HepG2 (cell line): ENCODE data around the gene HSPB2. TPM values are rescaled to one million over a fixed set of nuclear protein-coding genes. Genes with fewer than 3 reads are reported as not detected.

Experiments
- CBX1 ChIP-seq: IDR thresholded peaks from one replicate; pipeline ENCODE4 v1.6.1; 2016; ENCODE audit warnings: antibody characterized with exemption, low read depth
- GABPB1 ChIP-seq: IDR thresholded peaks from 2 replicates; pipeline ENCODE4 v1.6.1; 2016; ENCODE audit warnings: mild to moderate bottlenecking, missing genetic modification reagents, moderate library complexity, missing compliant biosample characterization
- GATAD1 ChIP-seq: IDR thresholded peaks from 2 replicates; pipeline ENCODE4 v1.6.1; 2016; ENCODE audit warnings: missing genetic modification reagents, missing compliant biosample characterization
- GTF2F1 ChIP-seq: fragments of 150-350 bp; IDR thresholded peaks from 2 replicates; pipeline ENCODE4 v1.6.1; 2014; ENCODE audit warnings: low read length
- HDAC1 ChIP-seq: sonication (generic); formaldehyde crosslinking; IDR thresholded peaks from 2 replicates; pipeline ENCODE4 v1.5.1; 2020; ENCODE audit warnings: mild to moderate bottlenecking, missing genetic modification reagents
- MAZ ChIP-seq, 2 experiments: sonication (generic) in 1 of 2; formaldehyde crosslinking in 1 of 2; IDR thresholded peaks; 2 replicates each; pipeline versions ENCODE4 v1.5.0 to v1.6.1; 2012 to 2020; ENCODE audit warnings: low read depth in 2 of 2, mild to moderate bottlenecking in 2 of 2, borderline replicate concordance in 1 of 2, improper control_type of control experiment in 1 of 2, low read length in 1 of 2, missing genetic modification reagents in 1 of 2, moderate library complexity in 1 of 2
- MNT ChIP-seq: fragments of 450-650 bp; IDR thresholded peaks from 2 replicates; pipeline ENCODE4 v1.6.1; 2016
- NRL ChIP-seq: sonication (generic); formaldehyde crosslinking; IDR thresholded peaks from 2 replicates; pipeline ENCODE4 v1.5.0; 2020; ENCODE audit warnings: missing genetic modification reagents, mild to moderate bottlenecking, moderate library complexity, borderline replicate concordance
- PITX1 ChIP-seq: sonication (generic); formaldehyde crosslinking; IDR thresholded peaks from 2 replicates; pipeline ENCODE4 v1.5.1; 2020; ENCODE audit warnings: mild to moderate bottlenecking, missing genetic modification reagents
- POLR2AphosphoS2 ChIP-seq: IDR thresholded peaks from 2 replicates; pipeline ENCODE4 v1.6.1; 2011; ENCODE audit warnings: low read depth, low read length, improper control_type of control experiment
- RFX1 ChIP-seq: fragments of 450-650 bp; IDR thresholded peaks from 2 replicates; pipeline ENCODE4 v1.6.1; 2017
- SALL1 ChIP-seq: sonication (generic); formaldehyde crosslinking; IDR thresholded peaks from 2 replicates; pipeline ENCODE4 v1.8.0; 2022; ENCODE audit warnings: mild to moderate bottlenecking, missing genetic modification reagents
- SETDB1 ChIP-seq: sonication (generic); formaldehyde crosslinking; IDR thresholded peaks from 2 replicates; pipeline ENCODE4 v1.5.1; 2020; ENCODE audit warnings: missing genetic modification reagents, mild to moderate bottlenecking, borderline replicate concordance
- SP5 ChIP-seq: IDR thresholded peaks from 2 replicates; pipeline ENCODE4 v1.6.1; 2016; ENCODE audit warnings: low read depth, borderline replicate concordance
- STAG1 ChIP-seq: sonication (generic); formaldehyde crosslinking; IDR thresholded peaks from 2 replicates; pipeline ENCODE4 v1.4.0; 2020; ENCODE audit warnings: missing genetic modification reagents
- ZFAT ChIP-seq: sonication (generic); formaldehyde crosslinking; conservative IDR thresholded peaks from 2 replicates; pipeline ENCODE4 v1.8.1; 2023; ENCODE audit warnings: missing genetic modification reagents, inconsistent platforms
- ZNF225 ChIP-seq: sonication (generic); formaldehyde crosslinking; IDR thresholded peaks from 2 replicates; pipeline ENCODE4 v1.4.0; 2020; ENCODE audit warnings: mild to moderate bottlenecking, missing genetic modification reagents
- ZNF264 ChIP-seq: sonication (generic); formaldehyde crosslinking; IDR thresholded peaks from 2 replicates; pipeline ENCODE4 v1.4.0; 2020; ENCODE audit warnings: missing genetic modification reagents
- ZNF460 ChIP-seq: sonication (generic); formaldehyde crosslinking; IDR thresholded peaks from 2 replicates; pipeline ENCODE4 v1.5.1; 2020; ENCODE audit warnings: missing genetic modification reagents, mild to moderate bottlenecking, borderline replicate concordance
- ZNF768 ChIP-seq: sonication (generic); formaldehyde crosslinking; IDR thresholded peaks from 2 replicates; pipeline ENCODE4 v1.4.0; 2020; ENCODE audit warnings: missing genetic modification reagents
- ZSCAN12 ChIP-seq: sonication (generic); formaldehyde crosslinking; IDR thresholded peaks from 2 replicates; pipeline ENCODE4 v1.9.0; 2021; ENCODE audit warnings: mild to moderate bottlenecking, missing genetic modification reagents
- polyA plus RNA-seq, 8 experiments: library from polyadenylated mRNA; depleted of rRNA in 3 of 8; stranded (reverse) in 7 of 8; unstranded in 1 of 8; fragments of >200 nt; fragmentation: Illumina TruSeq in 4 of 8; extraction: Trizol in 4 of 8; gene quantifications; 2 replicates each; pipeline versions ENCODE4 v1.2.1 to v1.2.3, GENCODE V29; 2011 to 2016; ENCODE audit warnings: low read depth in 4 of 8, missing spikeins in 1 of 8, mixed read lengths in 1 of 8; ENCODE audit not compliant: insufficient read depth in 1 of 8
- total RNA-seq, 5 experiments: library from RNA; depleted of rRNA; stranded (reverse); fragments of >200 nt; fragmentation: Illumina TruSeq; extraction: Trizol; gene quantifications; 2 replicates each; pipeline ENCODE4 v1.2.3, GENCODE V29; 2016; ENCODE audit warnings: low read depth in 1 of 5
- TF ChIP-seq, protein P1 (sequence below): IDR thresholded peaks from 2 replicates; pipeline ENCODE4 v1.6.1; 2018; ENCODE audit warnings: missing genetic modification reagents, mild to moderate bottlenecking, missing compliant biosample characterization
- TF ChIP-seq, protein P2 (sequence below): sonication (generic); formaldehyde crosslinking; IDR thresholded peaks from 2 replicates; pipeline ENCODE4 v1.8.0; 2022; ENCODE audit warnings: missing genetic modification reagents, low read depth, mild to moderate bottlenecking, borderline replicate concordance
- TF ChIP-seq, protein P3 (sequence below): sonication (generic); formaldehyde crosslinking; IDR thresholded peaks from 2 replicates; pipeline ENCODE4 v1.4.0; 2020; ENCODE audit warnings: missing genetic modification reagents
- TF ChIP-seq, protein P4 (sequence below): sonication (generic); formaldehyde crosslinking; IDR thresholded peaks from 2 replicates; pipeline ENCODE4 v1.5.0; 2020; ENCODE audit warnings: missing genetic modification reagents, mild to moderate bottlenecking, borderline replicate concordance

The HSPB2 gene
- total and polyA plus RNA-seq, 2 of the 13 experiments (the other 11 are each of a cell fraction or from before 2014, with no cell fraction given): 0.04 TPM; not detected in 1

DNA sequence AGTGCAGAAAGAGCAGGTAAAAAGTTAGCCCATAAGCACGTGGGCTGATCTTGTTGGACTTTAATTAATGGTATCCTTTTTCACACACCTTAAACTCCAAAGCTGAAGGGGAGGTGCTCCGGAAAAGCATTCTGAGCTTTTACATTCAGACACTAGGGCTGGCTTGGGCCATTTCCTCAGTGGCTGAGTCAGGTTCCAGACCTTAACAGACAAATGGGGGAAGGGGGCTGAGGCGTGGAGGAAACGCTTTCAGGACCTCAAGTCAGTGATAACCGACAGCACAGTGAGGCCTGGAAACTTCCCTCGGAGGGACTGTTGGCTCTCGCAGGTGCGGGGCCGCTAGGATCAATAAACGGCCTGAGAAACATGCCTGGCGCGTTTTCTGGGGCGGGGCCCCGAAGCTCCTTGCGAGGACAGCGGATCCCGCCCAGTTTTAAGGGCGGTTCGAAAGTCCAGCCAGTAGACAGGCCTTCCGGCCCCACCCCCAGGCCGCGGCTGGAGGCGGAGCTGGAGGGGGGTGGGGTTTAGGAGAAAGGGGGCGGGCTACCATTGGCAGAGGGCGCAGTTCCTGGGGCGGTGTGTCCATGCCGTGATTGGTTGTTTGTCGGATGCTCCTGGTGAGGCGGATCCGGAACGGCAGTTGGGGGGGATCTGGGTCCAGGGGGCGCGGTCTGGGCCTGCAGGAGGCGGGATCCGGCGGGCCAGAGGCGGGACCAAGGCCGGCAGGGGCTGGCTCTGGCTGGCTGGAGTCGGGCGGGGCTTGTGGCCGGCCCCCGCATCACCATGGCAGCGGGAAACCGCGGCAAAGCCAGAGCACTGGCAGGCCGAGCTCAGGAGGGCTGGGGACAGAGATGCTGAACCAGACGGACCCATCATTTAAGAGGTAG is 14.2 kb downstream of the HSPB2 start (continued):
- TF ChIP-seq ZNF225 (CRISPR knock-in tag) (no peak), GATAD1 (CRISPR knock-in tag) (peak; percentile 46; the same call in 1 of the 2 replicates), SP5 (CRISPR knock-in tag) (peak; percentile 88), PITX1 (CRISPR knock-in tag) (peak; percentile 83; the same call in 1 of the 2 replicates), NRL (CRISPR knock-in tag) (0 out of 2 replicates have a peak, but pooled peaks have one; percentile 36), SETDB1 (CRISPR knock-in tag) (0 out of 2 replicates have a peak, but pooled peaks have one; percentile 17), CBX1 (no peak), ZFAT (CRISPR knock-in tag) (no peak), MAZ (IDR thresholded peaks at IDR 0.05; ENCODE audit: borderline replicate concordance, low read depth, low read length) (peak; percentile 50; the same call in 1 of the 2 replicates), MAZ (CRISPR knock-in tag; IDR thresholded peaks at IDR 0.05; ENCODE audit: low read depth) (peak; percentile 86; the same call in 1 of the 2 replicates), SALL1 (CRISPR knock-in tag) (peak; percentile 92), ZNF264 (CRISPR knock-in tag) (0 out of 2 replicates have a peak, but pooled peaks have one; percentile 31), ZNF768 (no peak), ZNF460 (CRISPR knock-in tag) (no peak), MNT (no peak), HDAC1 (0 out of 2 replicates have a peak, but pooled peaks have one; percentile 24), GTF2F1 (no peak), ZSCAN12 (no peak), GABPB1 (CRISPR knock-in tag) (peak; percentile 83), POLR2AphosphoS2 (no peak), STAG1 (CRISPR knock-in tag) (no peak), RFX1 (peak; percentile 82)
- TF ChIP-seq, protein P1, sequence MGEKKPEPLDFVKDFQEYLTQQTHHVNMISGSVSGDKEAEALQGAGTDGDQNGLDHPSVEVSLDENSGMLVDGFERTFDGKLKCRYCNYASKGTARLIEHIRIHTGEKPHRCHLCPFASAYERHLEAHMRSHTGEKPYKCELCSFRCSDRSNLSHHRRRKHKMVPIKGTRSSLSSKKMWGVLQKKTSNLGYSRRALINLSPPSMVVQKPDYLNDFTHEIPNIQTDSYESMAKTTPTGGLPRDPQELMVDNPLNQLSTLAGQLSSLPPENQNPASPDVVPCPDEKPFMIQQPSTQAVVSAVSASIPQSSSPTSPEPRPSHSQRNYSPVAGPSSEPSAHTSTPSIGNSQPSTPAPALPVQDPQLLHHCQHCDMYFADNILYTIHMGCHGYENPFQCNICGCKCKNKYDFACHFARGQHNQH (CRISPR knock-in tag): peak; percentile 39; the same call in 1 of the 2 replicates
- TF ChIP-seq, protein P2, sequence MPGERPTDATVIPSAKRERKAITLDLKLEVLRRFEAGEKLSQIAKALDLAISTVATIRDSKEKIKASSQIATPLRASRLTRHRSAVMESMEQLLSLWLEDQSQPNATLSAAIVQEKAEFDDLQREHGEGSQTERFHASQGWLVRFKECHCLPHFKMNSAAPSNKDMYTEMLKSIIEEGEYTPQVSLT (CRISPR knock-in tag): no peak
- TF ChIP-seq, protein P3, sequence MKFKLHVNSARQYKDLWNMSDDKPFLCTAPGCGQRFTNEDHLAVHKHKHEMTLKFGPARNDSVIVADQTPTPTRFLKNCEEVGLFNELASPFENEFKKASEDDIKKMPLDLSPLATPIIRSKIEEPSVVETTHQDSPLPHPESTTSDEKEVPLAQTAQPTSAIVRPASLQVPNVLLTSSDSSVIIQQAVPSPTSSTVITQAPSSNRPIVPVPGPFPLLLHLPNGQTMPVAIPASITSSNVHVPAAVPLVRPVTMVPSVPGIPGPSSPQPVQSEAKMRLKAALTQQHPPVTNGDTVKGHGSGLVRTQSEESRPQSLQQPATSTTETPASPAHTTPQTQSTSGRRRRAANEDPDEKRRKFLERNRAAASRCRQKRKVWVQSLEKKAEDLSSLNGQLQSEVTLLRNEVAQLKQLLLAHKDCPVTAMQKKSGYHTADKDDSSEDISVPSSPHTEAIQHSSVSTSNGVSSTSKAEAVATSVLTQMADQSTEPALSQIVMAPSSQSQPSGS: peak; percentile 76
- TF ChIP-seq, protein P4, sequence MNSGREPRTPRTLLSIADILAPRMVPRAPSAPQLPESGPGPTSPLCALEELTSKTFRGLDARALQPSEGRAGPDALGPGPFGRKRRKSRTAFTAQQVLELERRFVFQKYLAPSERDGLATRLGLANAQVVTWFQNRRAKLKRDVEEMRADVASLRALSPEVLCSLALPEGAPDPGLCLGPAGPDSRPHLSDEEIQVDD: no peak
